GM19035 (cell line): ENCODE results near the gene TNNI3K.
A peak's percentile ranks its signal among the peaks of the same experiment; 100 is the strongest.

Experiments used
- ATAC-seq: cut with Tn5 transposase; IDR thresholded peaks from one replicate; pipeline ENCODE4 v1.9.1; 2021; ENCODE audit not compliant: unreplicated experiment

The TNNI3K gene

GRCh38 chr1:74375376-74375775, 140.2 kb downstream of the TNNI3K start:
- ATAC-seq, result no peak

GRCh38 chr1:74380252-74380651, 145.1 kb downstream of the TNNI3K start:
- ATAC-seq, result no peak

GRCh38 chr1:74388855-74389254, 153.7 kb downstream of the TNNI3K start:
- ATAC-seq, result no peak

GRCh38 chr1:74392186-74392585, 157.0 kb downstream of the TNNI3K start:
- no peak for ATAC-seq

GRCh38 chr1:74392840-74393239, 157.7 kb downstream of the TNNI3K start:
- no peak for ATAC-seq

- no peak for ATAC-seq
Measured at GRCh38 chr1:74395571-74395970, 160.4 kb downstream of the TNNI3K start.

- no peak for ATAC-seq
Measured at GRCh38 chr1:74396462-74396861, 161.3 kb downstream of the TNNI3K start.

GRCh38 chr1:74396933-74397332, 161.7 kb downstream of the TNNI3K start:
- ATAC-seq, result peak; percentile 45

- ATAC-seq, result peak; percentile 71
Measured at GRCh38 chr1:74399249-74399648, 164.1 kb downstream of the TNNI3K start.

- no peak for ATAC-seq
Measured at GRCh38 chr1:74402873-74403272, 167.7 kb downstream of the TNNI3K start.

GRCh38 chr1:74403606-74404005, 168.4 kb downstream of the TNNI3K start:
- no peak for ATAC-seq

GRCh38 chr1:74406759-74407158, 171.6 kb downstream of the TNNI3K start:
- no peak for ATAC-seq

- ATAC-seq, result no peak
Measured at GRCh38 chr1:74407902-74408301, 172.7 kb downstream of the TNNI3K start.

GRCh38 chr1:74412244-74412643, 177.1 kb downstream of the TNNI3K start:
- no peak for ATAC-seq

GRCh38 chr1:74415935-74416334, 180.7 kb downstream of the TNNI3K start:
- no peak for ATAC-seq

GRCh38 chr1:74419611-74420010, 184.4 kb downstream of the TNNI3K start:
- no peak for ATAC-seq

- ATAC-seq, result no peak
Measured at GRCh38 chr1:74420467-74420866, 185.3 kb downstream of the TNNI3K start.

GRCh38 chr1:74422421-74423292, 187.5 kb downstream of the TNNI3K start:
- no peak for ATAC-seq

GRCh38 chr1:74423471-74423870, 188.3 kb downstream of the TNNI3K start:
- no peak for ATAC-seq

GRCh38 chr1:74425676-74426075, 190.5 kb downstream of the TNNI3K start:
- no peak for ATAC-seq

GRCh38 chr1:74426208-74426937, 191.2 kb downstream of the TNNI3K start:
- no peak for ATAC-seq

- ATAC-seq, result no peak
Measured at GRCh38 chr1:74427681-74428080, 192.5 kb downstream of the TNNI3K start.
